HepG2 (cell line): ENCODE results near the gene EIF2AK2. TPM values are rescaled to one million over a fixed set of nuclear protein-coding genes. Genes with fewer than 3 reads are reported as not detected.

ENCODE experiments used
- ATAC-seq: fragments of 200-7000 bp; cut with Tn5 transposase; 3 replicates; pipeline ENCODE4 v1.9.1; 2020; ENCODE audit warnings: mild to moderate bottlenecking, moderate library complexity
- BruUV-seq: library from RNA; stranded (reverse); fragments of 400-500 nt; replicated peaks from 2 replicates; lab custom pipeline; 2021; lab: Mats Ljungman, UMichigan
- CTCF ChIA-PET: fragments of 300-600 bp; formaldehyde crosslinking; extraction: SDS; loops from one replicate; lab custom pipeline; 2021; ENCODE audit warnings: low total read pairs, inconsistent platforms, low intra/inter-chr PET ratio; lab: Yijun Ruan, JAX
- POLR2A ChIA-PET: fragments of 350-600 bp; sonication (Branson Sonifier 250); formaldehyde crosslinking; loops from one replicate; lab custom pipeline; 2020; ENCODE audit warnings: antibody characterized with exemption, inconsistent platforms; lab: Yijun Ruan, JAX
- DNase-seq: peaks from one replicate; pipeline ENCODE4 v3.0.0-alpha.2; 2015; ENCODE audit warnings: low spot score
- FAIRE-seq: peaks from 3 replicates; lab custom pipeline; 2011; peaks lifted over from hg19 to GRCh38; lab: Jason Lieb, UNC
- H2AFZ ChIP-seq: one replicate; pipeline ENCODE4 v1.6.1; 2011; ENCODE audit warnings: low read length, inconsistent platforms
- H3K27ac ChIP-seq: fragments of 300-600 bp; 3 replicates; pipeline ENCODE4 v1.8.0; 2011; ENCODE audit warnings: mixed run types, mild to moderate bottlenecking, mixed read lengths, low read length, inconsistent platforms; ENCODE audit not compliant: insufficient read depth; ENCODE audit errors: extremely low read length
- H3K27me3 ChIP-seq, 2 experiments: fragments of 200-600 bp in 1 of 2; 2 replicates in 1 of 2; 3 replicates in 1 of 2; pipeline versions ENCODE4 v1.6.0 to v1.8.0; 2011; ENCODE audit warnings: low read length in 2 of 2, mild to moderate bottlenecking in 2 of 2, moderate library complexity in 2 of 2, inconsistent platforms in 1 of 2; ENCODE audit not compliant: insufficient read depth in 2 of 2, control insufficient read depth in 1 of 2
- H3K36me3 ChIP-seq, 2 experiments: fragments of 200-600 bp in 1 of 2; replicated peaks in 1 of 2; 2 replicates in 1 of 2; 3 replicates in 1 of 2; pipeline versions ENCODE4 v1.5.1 to v1.8.0; 2011; ENCODE audit warnings: low read length in 2 of 2, inconsistent platforms in 1 of 2; ENCODE audit not compliant: insufficient read depth in 2 of 2, control insufficient read depth in 1 of 2
- H3K4me1 ChIP-seq: 2 replicates; pipeline ENCODE4 v1.5.1; 2012; ENCODE audit warnings: low read length, inconsistent platforms; ENCODE audit not compliant: insufficient read depth
- H3K4me2 ChIP-seq: 2 replicates; pipeline ENCODE4 v1.6.0; 2011; ENCODE audit warnings: low read depth, low read length, inconsistent platforms
- H3K4me3 ChIP-seq, 3 experiments: fragments of 200-600 bp in 1 of 3; sonication (generic), shearing (Covaris generic) in 1 of 3; replicated peaks in 1 of 3; 2 replicates each; pipeline ENCODE4 v1.5.1; 2011 to 2016; ENCODE audit warnings: low read length in 3 of 3, inconsistent platforms in 2 of 3, low read depth in 2 of 3, mild to moderate bottlenecking in 2 of 3, control low read depth in 1 of 3, mixed read lengths in 1 of 3; ENCODE audit not compliant: insufficient read depth in 1 of 3
- H3K79me2 ChIP-seq: one replicate; pipeline ENCODE4 v1.6.1; 2011; ENCODE audit warnings: low read length, inconsistent platforms; ENCODE audit not compliant: insufficient read depth
- H3K9ac ChIP-seq: 2 replicates; pipeline ENCODE4 v1.6.0; 2011; ENCODE audit warnings: mild to moderate bottlenecking, low read depth, low read length, inconsistent platforms; ENCODE audit not compliant: insufficient read depth
- H3K9me3 ChIP-seq: 2 replicates; pipeline ENCODE4 v1.5.1; 2012; ENCODE audit warnings: mild to moderate bottlenecking, low read length
- H4K20me1 ChIP-seq: 2 replicates; pipeline ENCODE4 v1.6.0; 2011; ENCODE audit warnings: inconsistent platforms, mild to moderate bottlenecking, low read length, moderate library complexity; ENCODE audit not compliant: insufficient read depth
- BRD4 ChIP-seq: sonication (generic); formaldehyde crosslinking; IDR thresholded peaks from 2 replicates; pipeline ENCODE4 v1.4.0; 2020; ENCODE audit warnings: missing genetic modification reagents
- BRF2 ChIP-seq: sonication (generic); formaldehyde crosslinking; IDR thresholded peaks from 2 replicates; pipeline ENCODE4 v1.8.1; 2022; ENCODE audit warnings: mild to moderate bottlenecking, missing genetic modification reagents
- CCDC6 ChIP-seq: sonication (generic); formaldehyde crosslinking; IDR thresholded peaks from 2 replicates; pipeline ENCODE4 v1.8.1; 2022; ENCODE audit warnings: mild to moderate bottlenecking, missing genetic modification reagents, moderate library complexity
- FOXK1 ChIP-seq: sonication (generic); formaldehyde crosslinking; IDR thresholded peaks from 2 replicates; pipeline ENCODE4 v1.4.0; 2020; ENCODE audit warnings: low read depth, missing genetic modification reagents, borderline replicate concordance
- NCOA2 ChIP-seq: sonication (generic); formaldehyde crosslinking; IDR thresholded peaks from 2 replicates; pipeline ENCODE4 v1.8.0; 2022; ENCODE audit warnings: inconsistent platforms
- NRL ChIP-seq: sonication (generic); formaldehyde crosslinking; IDR thresholded peaks from 2 replicates; pipeline ENCODE4 v1.5.0; 2020; ENCODE audit warnings: missing genetic modification reagents, mild to moderate bottlenecking, moderate library complexity, borderline replicate concordance
- SCMH1 ChIP-seq: sonication (generic); formaldehyde crosslinking; IDR thresholded peaks from 2 replicates; pipeline ENCODE4 v1.9.0; 2021; ENCODE audit warnings: missing genetic modification reagents, mild to moderate bottlenecking, borderline replicate concordance
- ZKSCAN5 ChIP-seq: sonication (generic); formaldehyde crosslinking; IDR thresholded peaks from 2 replicates; pipeline ENCODE4 v1.5.1; 2020; ENCODE audit warnings: mild to moderate bottlenecking, missing genetic modification reagents
- ZNF121 ChIP-seq: sonication (generic); formaldehyde crosslinking; IDR thresholded peaks from 2 replicates; pipeline ENCODE4 v1.5.0; 2020; ENCODE audit warnings: mild to moderate bottlenecking, missing genetic modification reagents
- ZNF609 ChIP-seq: sonication (generic); formaldehyde crosslinking; IDR thresholded peaks from 2 replicates; pipeline ENCODE4 v1.4.0; 2020; ENCODE audit warnings: mild to moderate bottlenecking, missing genetic modification reagents, borderline replicate concordance
- ZNF629 ChIP-seq: sonication (generic); formaldehyde crosslinking; conservative IDR thresholded peaks from 2 replicates; pipeline ENCODE4 v1.5.0; 2020; ENCODE audit warnings: missing genetic modification reagents
- ZNF891 ChIP-seq: sonication (generic); formaldehyde crosslinking; IDR thresholded peaks from 2 replicates; pipeline ENCODE4 v1.5.0; 2020; ENCODE audit warnings: mild to moderate bottlenecking, missing genetic modification reagents
- WGBS: methylation state at CpG from one replicate; pipeline ENCODE4 v1.1.6; 2017; ENCODE audit warnings: low lambda C conversion rate; 5-methylcytosine and 5-hydroxymethylcytosine counted together
- in situ Hi-C: cut with HindIII; loops from 2 replicates; pipeline ENCODE4 v1.10.0; 2017; ENCODE audit warnings: low pct_unique_long_range_greater_than_20kb; ENCODE audit not compliant: extremely low pct_ligation_motif_present
- intact Hi-C: fragments of 100-400 bp; cut with micrococcal nuclease; formaldehyde crosslinking; loops from one replicate; pipeline ENCODE4 v1.10.0; 2022; ENCODE audit not compliant: unreplicated experiment
- polyA plus RNA-seq, 8 experiments: library from polyadenylated mRNA; depleted of rRNA in 3 of 8; stranded (reverse) in 7 of 8; unstranded in 1 of 8; fragments of >200 nt; fragmentation: Illumina TruSeq in 4 of 8; extraction: Trizol in 4 of 8; gene quantifications; 2 replicates each; pipeline versions ENCODE4 v1.2.1 to v1.2.3, GENCODE V29; 2011 to 2016; ENCODE audit warnings: low read depth in 4 of 8, missing spikeins in 1 of 8, mixed read lengths in 1 of 8; ENCODE audit not compliant: insufficient read depth in 1 of 8
- total RNA-seq, 5 experiments: library from RNA; depleted of rRNA; stranded (reverse); fragments of >200 nt; fragmentation: Illumina TruSeq; extraction: Trizol; gene quantifications; 2 replicates each; pipeline ENCODE4 v1.2.3, GENCODE V29; 2016; ENCODE audit warnings: low read depth in 1 of 5
- TF ChIP-seq, protein P1 (sequence below): sonication (generic); formaldehyde crosslinking; IDR thresholded peaks from 2 replicates; pipeline ENCODE4 v1.5.0; 2020; ENCODE audit warnings: mild to moderate bottlenecking, missing genetic modification reagents

EIF2AK2 gene
- total and polyA plus RNA-seq, 2 of the 13 experiments (the other 11 are each of a cell fraction or from before 2014, with no cell fraction given), result 10.2 to 26.1 TPM

GRCh38 chr2:37195862-37196319 is 39.1 kb upstream of the EIF2AK2 start (continued):
- TF ChIP-seq ZNF609 (CRISPR knock-in tag) (peak; percentile 9; the same call in 1 of the 2 replicates), FOXK1 (CRISPR knock-in tag) (0 out of 2 replicates have a peak, but pooled peaks have one; percentile 8)
- TF ChIP-seq, protein P1, sequence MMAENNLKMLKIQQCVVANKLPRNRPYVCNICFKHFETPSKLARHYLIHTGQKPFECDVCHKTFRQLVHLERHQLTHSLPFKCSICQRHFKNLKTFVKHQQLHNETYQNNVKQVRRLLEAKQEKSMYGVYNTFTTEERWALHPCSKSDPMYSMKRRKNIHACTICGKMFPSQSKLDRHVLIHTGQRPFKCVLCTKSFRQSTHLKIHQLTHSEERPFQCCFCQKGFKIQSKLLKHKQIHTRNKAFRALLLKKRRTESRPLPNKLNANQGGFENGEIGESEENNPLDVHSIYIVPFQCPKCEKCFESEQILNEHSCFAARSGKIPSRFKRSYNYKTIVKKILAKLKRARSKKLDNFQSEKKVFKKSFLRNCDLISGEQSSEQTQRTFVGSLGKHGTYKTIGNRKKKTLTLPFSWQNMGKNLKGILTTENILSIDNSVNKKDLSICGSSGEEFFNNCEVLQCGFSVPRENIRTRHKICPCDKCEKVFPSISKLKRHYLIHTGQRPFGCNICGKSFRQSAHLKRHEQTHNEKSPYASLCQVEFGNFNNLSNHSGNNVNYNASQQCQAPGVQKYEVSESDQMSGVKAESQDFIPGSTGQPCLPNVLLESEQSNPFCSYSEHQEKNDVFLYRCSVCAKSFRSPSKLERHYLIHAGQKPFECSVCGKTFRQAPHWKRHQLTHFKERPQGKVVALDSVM (CRISPR knock-in tag), result peak; percentile 70; the same call in 1 of the 2 replicates

- intact Hi-C loops, result no loop called here
- H3K9ac ChIP-seq, result no peak overlapping the region
- H3K79me2 ChIP-seq, result peaks cover 10% of the 10 kb centered on the region
- in situ Hi-C loops, result no loop called here
- H3K4me1 ChIP-seq, result peaks cover 34% of the 10 kb centered on the region
- H3K27ac ChIP-seq, result no peak overlapping the region
- no peak overlapping the region for H2AFZ ChIP-seq
- H3K36me3 ChIP-seq, result no peaks in the 10 kb centered on the region
- 41% methylated on average over 1 of the region's 1 CpG for WGBS
- CTCF ChIA-PET, result no interaction called here
- H3K9me3 ChIP-seq, result no peaks in the 10 kb centered on the region
- ATAC-seq, result no peak
- H3K27me3 ChIP-seq, result peaks cover 2 to 11% of the 10 kb centered on the region in 2 experiments; a peak in 2 of 5 replicates
- H3K4me2 ChIP-seq, result no peak overlapping the region
- BruUV-seq, result no TSS peak
- POLR2A ChIA-PET, result no interaction called here
- FAIRE-seq, result no peak
- no peak for DNase-seq
- H3K4me3 ChIP-seq, result no peak overlapping the region
- no peaks in the 10 kb centered on the region for H4K20me1 ChIP-seq
- TF ChIP-seq ZNF121 (CRISPR knock-in tag) (no peak), ZKSCAN5 (CRISPR knock-in tag) (no peak), CCDC6 (CRISPR knock-in tag) (no peak), ZNF629 (CRISPR knock-in tag) (no peak), ZNF891 (CRISPR knock-in tag) (no peak), BRF2 (CRISPR knock-in tag) (no peak), NCOA2 (CRISPR knock-in tag) (no peak), NRL (CRISPR knock-in tag) (no peak), BRD4 (CRISPR knock-in tag) (no peak), SCMH1 (CRISPR knock-in tag) (no peak)
Observed at GRCh38 chr2:37192551-37192950, 35.8 kb upstream of the EIF2AK2 start.
